CD14-positive monocyte (primary cell): ENCODE results near the gene WDR82. TPM values are rescaled to one million over a fixed set of nuclear protein-coding genes. Genes with fewer than 3 reads are reported as not detected.

Experiments used
- DNase-seq, 3 donors: peaks; one replicate each; pipeline ENCODE4 v3.0.0-alpha.2; 2011 to 2022
- H2AFZ ChIP-seq: 2 replicates; pipeline ENCODE4 v1.6.0; 2012; ENCODE audit warnings: mild to moderate bottlenecking, low read depth, low read length, inconsistent platforms; ENCODE audit not compliant: insufficient read depth, poor library complexity, severe bottlenecking
- H3K27ac ChIP-seq, 2 donors: 1 replicate in 1 of 2; 2 replicates in 1 of 2; pipeline ENCODE4 v1.5.1; 2012 to 2013; ENCODE audit warnings: low read length in 2 of 2, control low read depth in 1 of 2, inconsistent platforms in 1 of 2, low read depth in 1 of 2, mild to moderate bottlenecking in 1 of 2
- H3K27me3 ChIP-seq, 2 donors: one replicate each; pipeline versions ENCODE4 v1.6.0 to v1.6.1; 2011 to 2013; ENCODE audit warnings: low read length in 2 of 2; ENCODE audit not compliant: control insufficient read depth in 2 of 2, insufficient read depth in 2 of 2
- H3K36me3 ChIP-seq, 2 donors: replicated peaks in 1 of 2; 1 replicate in 1 of 2; 2 replicates in 1 of 2; pipeline versions ENCODE4 v1.5.1 to v1.6.1; 2012 to 2013; ENCODE audit warnings: low read length in 2 of 2, control low read depth in 1 of 2, inconsistent platforms in 1 of 2, mild to moderate bottlenecking in 1 of 2; ENCODE audit not compliant: insufficient read depth in 2 of 2, control insufficient read depth in 1 of 2
- H3K4me1 ChIP-seq, 2 donors: 1 replicate in 1 of 2; 2 replicates in 1 of 2; pipeline versions ENCODE4 v1.5.1 to v1.6.1; 2012 to 2013; ENCODE audit warnings: low read length in 2 of 2, control low read depth in 1 of 2, inconsistent platforms in 1 of 2, mild to moderate bottlenecking in 1 of 2, moderate library complexity in 1 of 2; ENCODE audit not compliant: insufficient read depth in 2 of 2, control insufficient read depth in 1 of 2
- H3K4me2 ChIP-seq: replicated peaks from 2 replicates; pipeline ENCODE3; 2012; ENCODE audit warnings: low read length, moderate library complexity, mild to moderate bottlenecking; ENCODE audit not compliant: poor library complexity, severe bottlenecking; ENCODE audit errors: extremely low read depth
- H3K4me3 ChIP-seq, 3 experiments: fragments of 200-600 bp in 1 of 3; sonication (generic) in 1 of 3; replicated peaks in 1 of 3; 1 replicate in 2 of 3; 2 replicates in 1 of 3; pipeline ENCODE4 v1.5.1; 2011 to 2013; ENCODE audit warnings: low read length in 3 of 3, mild to moderate bottlenecking in 3 of 3, control low read depth in 2 of 3, low read depth in 2 of 3, inconsistent platforms in 1 of 3, moderate library complexity in 1 of 3
- H3K79me2 ChIP-seq: 2 replicates; pipeline ENCODE4 v1.6.0; 2012; ENCODE audit warnings: mild to moderate bottlenecking, control low read depth, inconsistent platforms, low read length, moderate library complexity; ENCODE audit not compliant: insufficient read depth
- H3K9ac ChIP-seq: 2 replicates; pipeline ENCODE4 v1.6.0; 2017; ENCODE audit warnings: low read length, mild to moderate bottlenecking; ENCODE audit not compliant: insufficient read depth, poor library complexity, severe bottlenecking
- H3K9me3 ChIP-seq, 2 donors: replicated peaks in 1 of 2; 1 replicate in 1 of 2; 2 replicates in 1 of 2; pipeline versions ENCODE4 v1.5.1 to v1.6.1; 2012 to 2013; ENCODE audit warnings: low read length in 2 of 2, control low read depth in 1 of 2; ENCODE audit not compliant: control insufficient read depth in 1 of 2, insufficient read depth in 1 of 2
- H4K20me1 ChIP-seq: 2 replicates; pipeline ENCODE4 v1.6.0; 2012; ENCODE audit warnings: mild to moderate bottlenecking, low read length, control low read depth, moderate library complexity; ENCODE audit not compliant: insufficient read depth
- H3K27ac Mint-ChIP-seq, 7 donors: one replicate each; pipeline ENCODE4 v1.8.0; 2020; ENCODE audit warnings: mild to moderate bottlenecking in 7 of 7, mixed read lengths in 7 of 7, moderate library complexity in 6 of 7, inconsistent platforms in 2 of 7
- H3K27me3 Mint-ChIP-seq, 3 donors: one replicate each; pipeline ENCODE4 v1.8.0; 2021 to 2022; ENCODE audit warnings: low read depth in 3 of 3, mild to moderate bottlenecking in 3 of 3, mixed read lengths in 3 of 3, moderate library complexity in 3 of 3, inconsistent platforms in 1 of 3
- H3K36me3 Mint-ChIP-seq, 2 donors: one replicate each; pipeline ENCODE4 v1.8.0; 2020; ENCODE audit warnings: mixed read lengths in 2 of 2, inconsistent platforms in 1 of 2, mild to moderate bottlenecking in 1 of 2
- H3K4me1 Mint-ChIP-seq: one replicate; pipeline ENCODE4 v1.8.0; 2020; ENCODE audit warnings: mild to moderate bottlenecking, mixed read lengths
- H3K4me3 Mint-ChIP-seq, 2 donors: one replicate each; pipeline ENCODE4 v1.8.0; 2020; ENCODE audit warnings: mild to moderate bottlenecking in 2 of 2, mixed read lengths in 2 of 2, moderate library complexity in 1 of 2
- H3K9me3 Mint-ChIP-seq, 7 donors: one replicate each; pipeline ENCODE4 v1.8.0; 2020 to 2022; ENCODE audit warnings: mixed read lengths in 7 of 7, mild to moderate bottlenecking in 6 of 7, moderate library complexity in 6 of 7, inconsistent platforms in 2 of 7
- WGBS: methylation state at CpG from one replicate; pipeline ENCODE4 v1.1.5; 2013; ENCODE audit warnings: missing lambda C conversion rate; ENCODE audit not compliant: insufficient coverage; 5-methylcytosine and 5-hydroxymethylcytosine counted together
- intact Hi-C, 2 donors: fragments of 100-400 bp; cut with micrococcal nuclease; formaldehyde crosslinking; loops; one replicate each; pipeline versions ENCODE4 v1.15.0 to v1.15.1; 2023
- polyA plus RNA-seq, 3 donors: library from polyadenylated mRNA; depleted of rRNA in 1 of 3; unstranded in 2 of 3; stranded (reverse) in 1 of 3; fragments of 300-500 nt in 2 of 3; fragments of >200 nt in 1 of 3; fragmentation: Illumina TruSeq in 2 of 3; gene quantifications; 1 replicate in 2 of 3; 2 replicates in 1 of 3; pipeline ENCODE4 v1.2.3, GENCODE V29; 2012 to 2021
- TF ChIP-seq, protein P1 (sequence below): fragments of 200-600 bp; IDR thresholded peaks from one replicate; pipeline ENCODE4 v1.8.0; 2022; ENCODE audit warnings: antibody characterized with exemption, mild to moderate bottlenecking

WDR82 gene
- polyA plus RNA-seq, 3 donors = 27.3 to 33.4 (median 32.3) TPM

DNA sequence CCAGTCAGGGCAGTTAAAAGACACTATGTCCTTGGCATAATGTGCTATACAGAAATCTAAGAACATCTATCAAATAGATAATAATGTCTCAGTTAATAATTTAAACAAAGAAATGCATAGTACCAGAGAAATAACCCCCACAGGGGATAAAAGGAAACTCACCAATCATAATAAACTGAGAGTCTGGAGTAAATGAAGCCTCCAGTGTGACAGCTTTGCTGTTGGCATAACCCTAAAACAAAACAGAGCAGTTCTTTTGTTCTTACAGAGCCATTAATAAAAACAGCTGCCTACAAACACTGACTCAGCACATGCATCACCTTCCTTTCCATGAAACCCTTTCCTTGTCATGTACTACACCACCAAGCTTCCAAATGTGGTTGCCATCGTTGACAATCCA is 19.4 kb downstream of the WDR82 start:
- Mint-ChIP-seq H3K9me3 (peaks cover 0 to 3% (median 0%) of the 10 kb centered on the region in 7 donors), H3K4me3 (no peak overlapping the region), H3K4me1 (peaks cover 25% of the 10 kb centered on the region), H3K27ac (peak overlapping the region in 1 of 7 donors; percentile 69), H3K27me3 (peaks cover 0 to 1% (median 0%) of the 10 kb centered on the region in 3 donors), H3K36me3 (peaks cover 86 to 100% of the 10 kb centered on the region in 2 donors)
- TF ChIP-seq, protein P1, sequence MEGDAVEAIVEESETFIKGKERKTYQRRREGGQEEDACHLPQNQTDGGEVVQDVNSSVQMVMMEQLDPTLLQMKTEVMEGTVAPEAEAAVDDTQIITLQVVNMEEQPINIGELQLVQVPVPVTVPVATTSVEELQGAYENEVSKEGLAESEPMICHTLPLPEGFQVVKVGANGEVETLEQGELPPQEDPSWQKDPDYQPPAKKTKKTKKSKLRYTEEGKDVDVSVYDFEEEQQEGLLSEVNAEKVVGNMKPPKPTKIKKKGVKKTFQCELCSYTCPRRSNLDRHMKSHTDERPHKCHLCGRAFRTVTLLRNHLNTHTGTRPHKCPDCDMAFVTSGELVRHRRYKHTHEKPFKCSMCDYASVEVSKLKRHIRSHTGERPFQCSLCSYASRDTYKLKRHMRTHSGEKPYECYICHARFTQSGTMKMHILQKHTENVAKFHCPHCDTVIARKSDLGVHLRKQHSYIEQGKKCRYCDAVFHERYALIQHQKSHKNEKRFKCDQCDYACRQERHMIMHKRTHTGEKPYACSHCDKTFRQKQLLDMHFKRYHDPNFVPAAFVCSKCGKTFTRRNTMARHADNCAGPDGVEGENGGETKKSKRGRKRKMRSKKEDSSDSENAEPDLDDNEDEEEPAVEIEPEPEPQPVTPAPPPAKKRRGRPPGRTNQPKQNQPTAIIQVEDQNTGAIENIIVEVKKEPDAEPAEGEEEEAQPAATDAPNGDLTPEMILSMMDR = no peak
- Histone ChIP-seq H2AFZ (no peak overlapping the region), H4K20me1 (peaks cover 99% of the 10 kb centered on the region), H3K79me2 (peaks cover 81% of the 10 kb centered on the region), H3K27me3 (no peaks in the 10 kb centered on the region), H3K4me3 (no peak overlapping the region), H3K9me3 (no peaks in the 10 kb centered on the region), H3K4me1 (peaks cover 9 to 13% of the 10 kb centered on the region in 2 donors), H3K27ac (no peak overlapping the region), H3K36me3 (peaks cover 91 to 100% of the 10 kb centered on the region in 2 donors), H3K4me2 (no peak overlapping the region), H3K9ac (no peak overlapping the region)
- WGBS = no CpG with 5 or more reads among the region's 1 CpG
- no peak for DNase-seq
- intact Hi-C loops = no loop called here

DNA sequence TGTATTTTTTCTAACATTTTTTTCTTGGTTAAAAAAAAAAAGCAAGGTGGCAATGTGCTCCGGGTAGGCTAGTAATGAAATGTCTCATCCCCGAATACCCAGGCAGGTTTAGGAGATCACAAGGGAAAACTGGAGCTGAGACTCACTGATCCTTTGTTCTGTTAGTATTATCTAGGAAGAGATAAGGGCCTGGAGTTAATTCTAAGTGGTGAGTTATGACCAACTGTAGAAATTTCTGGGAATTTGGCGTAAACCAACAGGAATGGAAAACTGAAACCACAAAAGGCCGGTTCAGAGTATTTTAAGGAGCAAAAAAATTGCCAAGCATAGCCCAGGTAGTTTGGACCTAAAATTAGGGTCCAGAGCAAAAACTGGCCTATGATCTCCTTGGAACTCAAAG is 20.5 kb downstream of the WDR82 start:
- Histone ChIP-seq H3K36me3 (peaks cover 84 to 96% of the 10 kb centered on the region in 2 donors), H3K4me3 (no peak overlapping the region), H4K20me1 (peaks cover 96% of the 10 kb centered on the region), H3K4me2 (no peak overlapping the region), H3K27ac (no peak overlapping the region), H2AFZ (no peak overlapping the region), H3K79me2 (peaks cover 70% of the 10 kb centered on the region), H3K4me1 (peaks cover 13 to 16% of the 10 kb centered on the region in 2 donors), H3K9ac (no peak overlapping the region), H3K9me3 (no peaks in the 10 kb centered on the region), H3K27me3 (no peaks in the 10 kb centered on the region)
- intact Hi-C loops = no loop called here
- H3K27me3 Mint-ChIP-seq = no peaks in the 10 kb centered on the region
- 100% methylated on average over 4 of the region's 4 CpGs for WGBS
- TF ChIP-seq, protein P1 = no peak
- DNase-seq = no peak
- peaks cover 77 to 98% of the 10 kb centered on the region in 2 donors for H3K36me3 Mint-ChIP-seq
- peaks cover 0 to 3% (median 0%) of the 10 kb centered on the region in 7 donors for H3K9me3 Mint-ChIP-seq
- H3K4me3 Mint-ChIP-seq = no peak overlapping the region
- peak overlapping the region in 3 of 7 donors; percentile 10 to 71 (median 33) for H3K27ac Mint-ChIP-seq
- H3K4me1 Mint-ChIP-seq = peaks cover 25% of the 10 kb centered on the region
